HG03064 (cell line): ENCODE measurements around the gene GCLC.
"Not testable (repeated sequence)": the region's sequence is repeated elsewhere in the genome, so short reads cannot be mapped to it uniquely, and the experiment has no call there.

Experiments used
- ATAC-seq: cut with Tn5 transposase; IDR thresholded peaks from one replicate; pipeline ENCODE4 v1.9.1; 2021; ENCODE audit warnings: low read depth; ENCODE audit not compliant: unreplicated experiment

GCLC gene

DNA sequence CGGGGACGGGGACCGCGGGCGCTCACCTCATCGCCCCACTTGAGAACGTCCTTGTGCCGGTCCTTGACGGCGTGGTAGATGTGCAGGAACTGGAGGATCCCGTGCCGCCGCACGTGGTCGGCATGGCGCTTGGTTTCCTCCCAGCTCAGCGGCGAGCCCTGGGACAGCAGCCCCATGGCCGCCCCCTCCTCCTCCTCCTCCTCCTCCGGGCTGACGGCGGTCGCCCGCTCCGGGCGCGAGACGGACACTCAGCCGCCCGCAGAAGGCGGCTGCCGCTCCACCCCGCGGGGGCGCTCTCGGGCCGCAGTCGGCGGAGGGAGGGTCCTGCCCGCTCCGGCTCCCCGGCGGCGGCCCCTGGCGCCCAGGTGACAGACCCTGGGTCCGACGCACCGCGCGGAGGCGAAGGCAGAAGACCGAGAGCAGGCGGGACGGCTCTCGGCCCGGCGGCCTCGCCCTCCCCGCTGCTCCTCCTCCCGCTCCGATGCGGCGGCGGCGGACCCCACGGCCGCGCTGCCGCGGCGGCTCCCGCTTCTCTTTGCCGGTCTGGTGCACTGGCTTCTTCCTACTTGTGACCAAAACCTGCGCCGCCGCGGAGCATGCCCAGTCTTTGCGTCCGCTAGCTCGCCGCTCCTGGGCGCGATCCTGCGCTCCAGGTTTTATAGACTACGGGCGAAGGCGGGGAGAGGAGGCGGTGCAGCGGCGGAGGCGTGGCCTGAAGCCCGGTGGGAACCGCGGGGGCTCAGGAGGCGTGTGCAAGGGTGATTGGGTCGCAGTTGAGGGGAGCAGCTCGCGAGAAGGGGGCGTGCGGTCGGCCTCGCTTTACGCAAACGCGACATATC lies at the start of gene GCLC:
GCLC (minus strand) TSS at position 632 of the 839 bp plus-strand sequence; CDS start at position 176, 456 bp downstream.
- ATAC-seq: peak; percentile 52

DNA sequence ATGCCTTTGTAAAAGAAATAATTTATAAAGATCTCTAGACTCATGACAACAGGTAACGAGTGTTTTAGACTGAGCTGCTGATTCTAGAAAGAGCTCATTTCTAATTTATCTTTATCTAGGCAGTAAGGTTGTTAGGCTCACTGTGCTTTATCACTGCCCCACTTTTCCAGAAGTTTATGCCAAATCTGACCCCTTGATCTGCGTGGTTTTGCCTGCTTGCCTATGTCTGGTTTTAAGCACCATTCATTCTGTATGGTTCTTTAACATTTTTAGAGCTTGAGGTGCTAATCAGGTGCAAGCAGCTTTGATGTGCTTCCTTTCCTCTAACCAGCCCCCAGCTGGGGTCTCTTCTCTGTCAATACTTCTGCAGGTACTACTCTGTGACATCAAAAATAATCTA lies 49.7 kb upstream of the GCLC start:
- no peak for ATAC-seq

GRCh38 chr6:53593001-53593488 lies 48.1 kb upstream of the GCLC start:
- no peak for ATAC-seq

- ATAC-seq: no peak
Measured at GRCh38 chr6:53591873-53592272, 47.0 kb upstream of the GCLC start.

GRCh38 chr6:53588816-53589509 lies 44.1 kb upstream of the GCLC start:
- ATAC-seq: no peak

DNA sequence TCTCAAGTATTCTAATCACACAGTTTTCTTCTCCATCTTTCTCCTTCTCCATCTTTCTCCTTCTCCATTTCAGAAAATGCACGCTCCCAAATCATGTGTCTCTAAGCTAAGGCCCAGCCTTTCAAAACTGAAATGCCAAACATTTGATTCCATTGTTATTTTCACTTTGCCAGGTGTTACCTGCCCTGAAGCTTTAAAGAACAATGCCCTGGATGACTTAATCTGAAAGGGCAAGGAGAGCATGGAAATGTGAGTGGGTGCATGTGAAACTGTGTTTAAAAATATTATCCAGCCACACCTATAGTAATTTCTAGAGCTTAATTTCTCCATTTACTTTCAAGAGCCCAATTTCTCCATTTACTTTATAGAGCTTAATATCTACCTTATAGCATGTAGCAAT lies 42.4 kb upstream of the GCLC start:
- no peak for ATAC-seq

DNA sequence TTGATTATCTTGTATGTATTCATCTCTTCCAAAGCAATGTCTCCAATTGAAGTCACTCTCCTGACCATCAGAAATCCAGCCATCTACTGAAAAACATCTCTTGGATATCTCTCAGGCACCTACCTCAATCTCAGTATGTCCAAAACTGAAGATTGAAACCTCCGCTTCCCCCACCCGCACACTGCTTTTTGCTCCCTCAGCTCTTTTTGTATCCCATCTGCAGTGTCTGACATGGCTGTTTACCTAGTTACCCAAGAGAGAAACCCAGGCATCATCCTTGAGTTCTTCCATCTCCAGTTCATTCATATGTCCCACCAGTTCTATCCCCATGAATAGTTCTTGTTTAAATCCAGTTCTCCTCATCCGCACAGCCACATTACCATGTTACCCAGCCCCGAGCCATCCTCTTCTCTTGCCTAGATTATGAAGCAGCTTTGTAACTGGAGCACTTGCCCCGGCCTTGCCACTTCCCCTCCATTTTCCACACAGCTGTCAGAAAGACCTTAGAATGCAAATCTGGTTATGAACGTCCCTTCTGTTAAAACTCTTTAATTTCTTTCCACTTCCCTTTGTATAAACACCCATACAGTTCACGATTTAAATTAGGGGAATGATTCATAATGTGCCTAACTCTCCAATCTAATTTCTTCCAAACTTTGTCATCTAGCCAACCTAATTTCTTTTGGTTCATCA lies 40.5 kb upstream of the GCLC start:
- ATAC-seq: no peak

DNA sequence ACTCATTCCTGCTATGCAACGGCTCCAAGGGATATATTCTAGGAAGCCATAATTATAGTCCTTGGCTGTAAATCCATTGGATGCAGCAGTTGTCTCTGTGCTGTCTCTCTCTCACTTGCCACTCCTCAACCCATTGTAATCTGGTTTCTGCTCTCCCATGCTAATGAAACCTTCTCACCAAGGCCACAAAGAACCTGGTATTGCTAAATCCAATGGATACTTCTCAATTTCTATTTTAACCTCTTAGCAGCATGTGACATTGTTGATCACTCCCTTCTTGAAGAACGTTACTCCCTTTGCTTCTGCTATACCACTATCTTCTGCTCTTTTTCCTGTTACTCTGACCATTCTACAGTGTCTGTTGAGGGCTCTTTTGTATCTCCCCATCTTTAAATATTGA lies 39.8 kb upstream of the GCLC start:
- ATAC-seq: no peak

GRCh38 chr6:53583451-53583850 lies 38.5 kb upstream of the GCLC start:
- no peak for ATAC-seq

DNA sequence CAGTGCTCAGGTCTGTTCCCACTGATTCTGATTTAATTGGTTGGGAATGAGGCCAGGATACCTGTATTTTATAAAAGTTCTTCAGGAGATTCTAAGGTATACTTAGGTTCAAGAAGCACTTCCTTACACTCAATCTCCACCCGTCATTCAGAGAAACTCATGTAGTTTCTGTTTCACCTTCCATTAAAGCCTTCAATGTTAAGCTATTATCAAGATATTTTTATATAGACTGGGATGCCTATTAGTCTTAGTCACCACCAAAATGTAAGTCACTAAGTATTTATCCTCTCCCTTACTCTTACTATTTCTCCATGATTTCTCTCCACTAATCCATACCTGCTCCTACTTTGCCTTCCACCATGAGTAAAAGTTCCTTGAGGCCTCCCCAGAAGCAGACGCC lies 38.1 kb upstream of the GCLC start:
- no peak for ATAC-seq

- no peak for ATAC-seq
Measured at GRCh38 chr6:53581856-53582255, 37.0 kb upstream of the GCLC start.

DNA sequence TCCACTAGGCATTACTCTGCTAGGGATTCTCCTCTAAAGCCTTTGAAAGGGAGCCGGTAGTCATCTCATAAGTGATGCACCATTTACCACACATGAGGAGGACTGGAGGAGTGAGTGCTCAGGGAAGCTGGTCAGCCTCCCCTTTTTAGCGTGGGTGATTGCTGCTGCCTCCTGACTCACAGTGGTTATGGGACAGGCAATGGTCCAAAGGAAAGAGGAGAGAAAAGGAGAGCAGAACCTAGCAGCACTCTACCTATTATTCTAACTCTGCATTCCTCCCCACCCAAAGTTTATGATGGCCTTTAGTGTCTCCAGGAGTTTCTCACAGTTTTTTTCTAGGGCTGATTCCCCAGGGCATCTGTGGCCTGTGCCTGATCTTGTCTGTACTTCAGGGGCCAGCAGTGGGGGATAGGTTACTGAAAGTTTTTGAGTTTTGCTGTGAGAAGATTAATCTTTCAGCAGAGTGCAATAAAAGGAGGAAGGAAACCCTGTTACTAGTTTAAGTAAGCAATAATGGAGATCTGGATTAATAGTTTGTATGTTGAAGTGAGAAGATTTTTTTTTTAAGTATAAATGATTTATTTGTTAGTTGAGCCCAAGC lies 36.4 kb upstream of the GCLC start:
- ATAC-seq: no peak

DNA sequence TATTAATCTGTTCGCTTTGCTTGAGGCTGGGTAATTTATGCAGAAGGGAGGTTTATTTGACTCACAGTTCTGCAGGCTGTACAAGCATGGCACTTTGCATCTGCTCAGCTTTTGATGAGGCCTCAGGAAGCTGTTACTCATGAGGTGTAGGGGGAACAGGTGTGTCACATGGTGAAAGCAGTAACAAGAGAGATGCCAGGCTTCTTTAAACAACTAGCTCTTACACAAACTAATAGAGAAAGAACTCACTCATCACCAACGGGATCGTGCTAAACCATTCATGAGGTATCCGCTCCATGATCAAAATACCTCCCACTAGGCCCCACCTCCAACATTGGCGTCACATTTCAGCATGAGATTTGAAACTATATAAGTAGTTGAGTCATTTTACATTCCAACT lies 34.4 kb upstream of the GCLC start:
- no peak for ATAC-seq

- no peak for ATAC-seq
Measured at GRCh38 chr6:53578371-53578770, 33.5 kb upstream of the GCLC start.

DNA sequence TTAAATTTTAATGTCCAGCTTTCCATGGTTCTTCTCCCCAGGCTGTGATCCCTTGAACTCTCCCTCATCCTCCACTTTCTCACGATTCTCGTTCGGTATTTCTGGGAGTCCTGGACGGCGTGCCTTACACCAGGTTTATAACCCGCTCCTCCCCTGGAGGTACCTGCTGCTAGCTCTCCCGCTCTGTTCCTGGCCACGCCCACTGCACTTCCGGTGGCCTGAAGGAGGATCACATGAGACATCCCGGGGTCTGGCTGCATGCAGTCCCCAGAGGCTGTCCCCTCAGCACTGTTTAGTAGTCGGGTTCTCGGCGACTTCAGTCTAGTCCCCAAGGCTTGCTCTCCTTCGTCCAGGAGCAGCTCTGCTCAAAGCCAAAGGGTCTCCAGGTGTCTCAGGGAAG lies 28.4 kb upstream of the GCLC start:
- ATAC-seq: no peak

GRCh38 chr6:53572379-53572778 lies 27.5 kb upstream of the GCLC start:
- ATAC-seq: not testable (repeated sequence)

DNA sequence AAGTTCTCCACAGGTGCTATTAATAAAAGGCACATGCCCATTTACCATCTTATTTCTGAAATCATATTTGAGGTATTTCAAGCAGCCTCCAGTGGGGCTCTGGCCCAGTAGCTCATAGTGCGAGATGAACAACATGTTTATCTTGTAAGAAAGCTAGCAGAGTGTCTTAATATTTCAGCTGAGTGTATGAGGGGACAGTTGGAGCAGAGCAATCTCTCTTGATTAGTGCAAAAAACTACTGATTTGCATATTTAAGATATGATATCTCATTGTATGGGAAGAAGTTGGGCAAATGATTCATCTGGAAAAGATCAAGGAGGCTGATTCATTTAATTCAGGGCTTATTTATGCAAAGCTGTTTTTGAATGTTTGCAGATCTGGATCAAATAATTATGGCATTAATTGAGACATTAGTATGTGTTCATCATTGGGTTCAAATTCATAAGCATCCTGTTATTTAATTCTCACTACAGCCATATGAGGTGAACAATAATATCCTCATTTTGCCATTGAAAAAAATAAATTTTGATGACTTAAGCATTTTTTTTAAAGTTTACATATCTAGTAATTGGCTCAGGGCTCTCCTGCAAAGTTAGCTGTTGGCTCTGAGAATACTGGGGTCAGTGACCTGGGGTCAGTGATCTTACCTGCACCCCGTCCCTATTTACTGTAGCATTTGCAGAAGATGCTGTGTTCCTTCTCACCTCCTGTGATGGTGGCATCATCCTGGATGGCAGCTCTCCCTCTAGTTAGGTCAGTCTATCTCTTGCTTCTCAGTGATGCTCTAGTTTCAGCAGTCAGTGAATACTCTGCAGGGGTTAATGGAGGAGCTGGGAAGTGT lies 24.1 kb upstream of the GCLC start:
- ATAC-seq: no peak

DNA sequence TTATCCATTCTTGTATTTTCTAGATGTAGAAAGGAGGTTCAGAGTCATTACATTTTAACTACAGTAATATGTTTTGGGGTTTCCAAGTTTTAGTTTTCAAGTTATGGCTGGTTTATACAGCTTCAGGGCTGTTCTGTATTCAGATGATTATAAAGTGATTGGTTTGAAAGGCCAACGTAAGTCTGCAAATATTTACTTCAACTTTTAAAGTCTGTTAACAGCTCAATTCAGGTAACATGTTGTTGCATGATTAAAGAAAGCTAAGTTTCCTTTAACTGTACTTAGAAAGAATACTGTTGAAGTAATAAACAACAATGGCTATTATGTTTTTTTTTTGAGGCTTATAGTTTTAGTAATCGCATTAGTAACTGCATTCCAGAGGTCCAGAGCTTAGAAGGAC lies 22.8 kb upstream of the GCLC start:
- ATAC-seq: no peak

- no peak for ATAC-seq
Measured at GRCh38 chr6:53566755-53567154, 21.9 kb upstream of the GCLC start.

GRCh38 chr6:53565886-53566285 lies 21.0 kb upstream of the GCLC start:
- no peak for ATAC-seq
